Measurements from ENCODE around the gene ETS2.

GRCh38 chr21:38758501-38759214 lies 47.1 kb upstream of the ETS2 start:
- TF ChIP-seq EZH2phosphoT487 (conservative IDR thresholded peaks at IDR 0.05; ENCODE audit: low read length) (no peak), CTCF (IDR thresholded peaks at IDR 0.05; ENCODE audit: insufficient read depth, low read length, poor library complexity, severe bottlenecking) (no peak)
